Activated CD4-positive, alpha-beta T cell treated with anti-CD3 and anti-CD28 coated beads for 4 hours (primary cell): ENCODE measurements around the gene RNASEH2A.
"Not testable (repeated sequence)": the region's sequence is repeated elsewhere in the genome, so short reads cannot be mapped to it uniquely, and the experiment has no call there.

ENCODE experiments used
- DNase-seq, 2 donors: peaks; one replicate each; pipeline ENCODE4 v3.0.0-alpha.2; 2020

The RNASEH2A gene

GRCh38 chr19:12834566-12834943 is 28.2 kb downstream of the RNASEH2A start, which contains the start of gene RTBDN:
RTBDN (minus strand) TSS chr19:12834579; CDS start chr19:12829979, 4,600 bp downstream.
- DNase-seq: no peak

- no peak for DNase-seq
These were observed 28.8 kb downstream of the RNASEH2A start for GRCh38 chr19:12834976-12835757.

- no peak for DNase-seq
These were observed 30.1 kb downstream of the RNASEH2A start for GRCh38 chr19:12836529-12836863.

GRCh38 chr19:12837225-12837624 is 30.8 kb downstream of the RNASEH2A start:
- DNase-seq: no peak

- DNase-seq: no peak
These were observed 31.9 kb downstream of the RNASEH2A start, which contains the start of gene MAST1 for GRCh38 chr19:12838182-12838885. MAST1 (plus strand) TSS chr19:12838515; CDS start chr19:12838573, 58 bp downstream.

GRCh38 chr19:12838886-12839756 is 32.7 kb downstream of the RNASEH2A start:
- DNase-seq: no peak

GRCh38 chr19:12840091-12841079 is 34.0 kb downstream of the RNASEH2A start:
- no peak for DNase-seq

GRCh38 chr19:12841094-12841493 is 34.7 kb downstream of the RNASEH2A start:
- DNase-seq: no peak

GRCh38 chr19:12842511-12842910 is 36.1 kb downstream of the RNASEH2A start:
- DNase-seq: no peak

GRCh38 chr19:12843328-12843727 is 36.9 kb downstream of the RNASEH2A start:
- DNase-seq: no peak

- no peak for DNase-seq
These were observed 37.8 kb downstream of the RNASEH2A start for GRCh38 chr19:12843999-12844732.

- DNase-seq: not testable (repeated sequence)
These were observed 40.2 kb downstream of the RNASEH2A start for GRCh38 chr19:12846613-12847012.

- peak; percentile 78 to 83 for DNase-seq
These were observed 41.1 kb downstream of the RNASEH2A start for GRCh38 chr19:12847159-12848139.

- no peak for DNase-seq
These were observed 50.3 kb downstream of the RNASEH2A start for GRCh38 chr19:12856653-12857052.

- no peak for DNase-seq
These were observed 51.9 kb downstream of the RNASEH2A start for GRCh38 chr19:12858041-12858928.

- no peak for DNase-seq
These were observed 53.2 kb downstream of the RNASEH2A start for GRCh38 chr19:12859546-12859945.
